Measurements from ENCODE around the gene IQGAP2.

Gene IQGAP2, protein sequence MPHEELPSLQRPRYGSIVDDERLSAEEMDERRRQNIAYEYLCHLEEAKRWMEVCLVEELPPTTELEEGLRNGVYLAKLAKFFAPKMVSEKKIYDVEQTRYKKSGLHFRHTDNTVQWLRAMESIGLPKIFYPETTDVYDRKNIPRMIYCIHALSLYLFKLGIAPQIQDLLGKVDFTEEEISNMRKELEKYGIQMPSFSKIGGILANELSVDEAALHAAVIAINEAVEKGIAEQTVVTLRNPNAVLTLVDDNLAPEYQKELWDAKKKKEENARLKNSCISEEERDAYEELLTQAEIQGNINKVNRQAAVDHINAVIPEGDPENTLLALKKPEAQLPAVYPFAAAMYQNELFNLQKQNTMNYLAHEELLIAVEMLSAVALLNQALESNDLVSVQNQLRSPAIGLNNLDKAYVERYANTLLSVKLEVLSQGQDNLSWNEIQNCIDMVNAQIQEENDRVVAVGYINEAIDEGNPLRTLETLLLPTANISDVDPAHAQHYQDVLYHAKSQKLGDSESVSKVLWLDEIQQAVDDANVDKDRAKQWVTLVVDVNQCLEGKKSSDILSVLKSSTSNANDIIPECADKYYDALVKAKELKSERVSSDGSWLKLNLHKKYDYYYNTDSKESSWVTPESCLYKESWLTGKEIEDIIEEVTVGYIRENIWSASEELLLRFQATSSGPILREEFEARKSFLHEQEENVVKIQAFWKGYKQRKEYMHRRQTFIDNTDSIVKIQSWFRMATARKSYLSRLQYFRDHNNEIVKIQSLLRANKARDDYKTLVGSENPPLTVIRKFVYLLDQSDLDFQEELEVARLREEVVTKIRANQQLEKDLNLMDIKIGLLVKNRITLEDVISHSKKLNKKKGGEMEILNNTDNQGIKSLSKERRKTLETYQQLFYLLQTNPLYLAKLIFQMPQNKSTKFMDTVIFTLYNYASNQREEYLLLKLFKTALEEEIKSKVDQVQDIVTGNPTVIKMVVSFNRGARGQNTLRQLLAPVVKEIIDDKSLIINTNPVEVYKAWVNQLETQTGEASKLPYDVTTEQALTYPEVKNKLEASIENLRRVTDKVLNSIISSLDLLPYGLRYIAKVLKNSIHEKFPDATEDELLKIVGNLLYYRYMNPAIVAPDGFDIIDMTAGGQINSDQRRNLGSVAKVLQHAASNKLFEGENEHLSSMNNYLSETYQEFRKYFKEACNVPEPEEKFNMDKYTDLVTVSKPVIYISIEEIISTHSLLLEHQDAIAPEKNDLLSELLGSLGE (N-terminal part only)

DNA sequence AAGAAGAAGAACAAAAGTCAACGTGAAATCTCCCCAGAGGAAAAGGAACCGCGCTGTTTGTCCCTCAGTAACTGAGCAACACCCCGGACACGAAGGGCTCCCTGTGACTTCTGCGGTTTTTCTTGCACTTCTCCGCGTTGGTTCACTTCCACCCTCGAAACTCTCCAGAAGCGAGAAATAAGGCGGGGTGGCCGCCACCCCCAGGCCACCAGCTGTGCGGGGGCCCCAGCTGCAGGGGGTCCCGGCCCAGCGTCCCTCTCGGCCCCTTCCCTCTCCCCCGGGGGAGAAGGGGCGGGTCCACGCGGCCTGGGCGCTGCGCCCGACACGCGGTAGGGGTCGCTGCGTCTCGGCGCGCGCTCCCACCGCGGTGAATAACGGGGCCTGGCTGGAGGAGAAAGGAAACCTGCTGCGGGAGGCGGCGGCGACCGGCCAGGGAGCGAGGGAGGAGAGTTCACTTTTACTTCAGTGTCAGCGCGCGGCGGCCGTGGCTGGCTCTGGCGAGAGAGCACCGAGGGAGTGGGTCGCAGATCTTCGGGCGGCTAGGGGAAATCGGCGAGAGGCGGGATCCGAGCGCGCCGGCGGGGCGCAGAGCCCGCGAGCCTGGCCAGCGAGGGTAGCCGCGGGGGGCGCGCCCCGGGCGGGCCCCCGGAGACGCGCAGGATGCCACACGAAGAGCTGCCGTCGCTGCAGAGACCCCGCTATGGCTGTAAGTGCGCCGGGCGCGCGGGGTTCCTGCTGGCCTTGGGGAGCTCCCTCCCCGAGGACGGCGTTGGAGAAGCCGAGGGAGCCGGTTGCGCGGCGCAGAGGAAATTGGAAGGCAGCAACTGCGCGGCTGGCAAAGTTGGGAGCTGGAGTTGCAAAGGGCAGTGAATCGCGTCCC is at the start of gene IQGAP2:
Gene IQGAP2 (plus strand): TSS at position 400 of the 880 bp plus-strand sequence. CDS start 261 bp downstream, at position 661.
- peak within 1 kb of the TSS; percentile 97 to 100 (median 99) for H3K9ac ChIP-seq
- TF ChIP-seq Cebpa-rat (IDR thresholded peaks at IDR 0.05) = peak in 10 of 11 experiments; percentile 15 to 94 (median 60); a peak in 11 of 22 replicates
- peaks cover 13 to 38% (median 30%) of the 10 kb centered on the region in 11 experiments; a peak in 19 of 22 replicates for H4K20me1 ChIP-seq
- peak within 1 kb of the TSS; percentile 83 to 98 (median 95) for H3K4me2 ChIP-seq
- peaks cover 52 to 74% (median 61%) of the 10 kb centered on the region in 10 experiments for H3K4me1 ChIP-seq
- peak within 1 kb of the TSS; percentile 91 to 97 (median 96) for H3K4me3 ChIP-seq
- H3K9me3 ChIP-seq (replicated peaks in 1 of 11) = peaks cover 0 to 5% (median 0%) of the 10 kb centered on the region in 11 experiments; a peak in 2 of 22 replicates
- peaks cover 0 to 12% (median 6%) of the 10 kb centered on the region in 11 experiments; a peak in 10 of 22 replicates for H3K36me3 ChIP-seq
- peak within 1 kb of the TSS; percentile 93 to 100 (median 99) for H3K27ac ChIP-seq
- H3K27me3 ChIP-seq = no peaks in the 10 kb centered on the region

GRCh38 chr5:76356887-76357286 is 46.2 kb upstream of the IQGAP2 start:
- H4K20me1 ChIP-seq = no peaks in the 10 kb centered on the region
- no peak overlapping the region for H3K4me2 ChIP-seq
- H3K9me3 ChIP-seq (replicated peaks in 1 of 11) = no peaks in the 10 kb centered on the region
- TF ChIP-seq Cebpa-rat (IDR thresholded peaks at IDR 0.05) = no peak
- no peak overlapping the region for H3K27ac ChIP-seq
- H3K4me3 ChIP-seq = no peak overlapping the region
- H3K9ac ChIP-seq = no peak overlapping the region
- no peaks in the 10 kb centered on the region for H3K36me3 ChIP-seq
- peaks cover 0 to 12% (median 2%) of the 10 kb centered on the region in 10 experiments; a peak in 8 of 20 replicates for H3K4me1 ChIP-seq
- H3K27me3 ChIP-seq = no peaks in the 10 kb centered on the region

DNA sequence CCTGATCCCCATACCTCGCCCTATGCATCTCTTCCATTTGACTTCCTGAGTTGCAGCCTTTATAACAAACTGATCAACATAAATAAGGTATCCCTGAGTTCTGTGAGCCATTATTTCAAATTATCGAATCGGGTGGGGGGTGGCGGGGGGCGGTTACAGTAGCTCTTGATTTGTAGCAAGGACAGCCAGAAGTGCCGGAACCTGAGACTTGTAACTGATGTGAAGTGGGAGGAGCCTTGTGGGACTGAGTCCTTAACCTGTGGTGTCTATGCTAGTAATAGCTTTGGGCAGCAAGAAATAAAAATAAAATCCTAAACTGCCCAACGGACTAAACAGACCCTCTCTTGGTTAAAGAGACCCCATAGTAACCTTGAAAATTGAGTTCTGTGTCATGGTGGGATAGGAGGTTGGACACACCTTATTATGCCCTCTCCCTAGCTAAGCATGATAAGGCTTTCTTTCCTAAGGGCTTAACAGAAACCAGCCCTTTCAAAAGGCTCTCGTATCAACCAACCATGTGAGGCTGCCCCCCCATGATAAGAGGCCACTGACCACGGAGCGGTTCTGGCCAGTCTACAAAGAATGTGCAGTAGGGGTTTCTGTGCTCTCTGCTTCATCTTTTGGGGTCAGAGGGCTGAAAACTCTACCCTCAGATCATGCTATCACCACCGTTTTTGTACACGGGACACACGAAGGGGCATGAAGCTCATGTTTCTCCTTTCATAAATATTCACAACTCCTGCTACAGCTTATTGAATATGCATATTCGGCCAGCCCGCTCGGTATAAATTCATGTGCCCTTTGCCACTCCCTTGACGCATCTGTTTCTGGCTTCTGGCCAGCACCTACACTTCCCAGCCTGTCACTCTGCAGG is 39.5 kb upstream of the IQGAP2 start:
- Histone ChIP-seq H3K27me3 (no peaks in the 10 kb centered on the region), H3K36me3 (no peaks in the 10 kb centered on the region), H3K4me2 (no peak overlapping the region), H3K4me1 (peaks cover 10 to 26% (median 16%) of the 10 kb centered on the region in 10 experiments), H4K20me1 (no peaks in the 10 kb centered on the region), H3K9ac (no peak overlapping the region), H3K9me3 (replicated peaks in 1 of 11) (peaks cover 0 to 6% (median 0%) of the 10 kb centered on the region in 11 experiments; a peak in 2 of 22 replicates), H3K4me3 (no peak overlapping the region), H3K27ac (no peak overlapping the region)
- TF ChIP-seq Cebpa-rat (IDR thresholded peaks at IDR 0.05) = no peak

GRCh38 chr5:76364226-76364589 is 38.9 kb upstream of the IQGAP2 start:
- Histone ChIP-seq H3K4me2 (peak overlapping the region in 3 of 11 experiments; percentile 46 to 68 (median 66); a peak in 1 of 22 replicates), H3K9me3 (replicated peaks in 1 of 11) (peaks cover 0 to 6% (median 0%) of the 10 kb centered on the region in 11 experiments; a peak in 2 of 22 replicates), H3K4me3 (no peak overlapping the region), H3K36me3 (no peaks in the 10 kb centered on the region), H3K4me1 (peaks cover 10 to 26% (median 21%) of the 10 kb centered on the region in 10 experiments), H3K27ac (no peak overlapping the region), H4K20me1 (no peaks in the 10 kb centered on the region), H3K27me3 (no peaks in the 10 kb centered on the region), H3K9ac (no peak overlapping the region)
- TF ChIP-seq Cebpa-rat (IDR thresholded peaks at IDR 0.05) = no peak

GRCh38 chr5:76365561-76365960 is 37.5 kb upstream of the IQGAP2 start:
- H3K4me2 ChIP-seq = peak overlapping the region; percentile 23 to 68 (median 43)

DNA sequence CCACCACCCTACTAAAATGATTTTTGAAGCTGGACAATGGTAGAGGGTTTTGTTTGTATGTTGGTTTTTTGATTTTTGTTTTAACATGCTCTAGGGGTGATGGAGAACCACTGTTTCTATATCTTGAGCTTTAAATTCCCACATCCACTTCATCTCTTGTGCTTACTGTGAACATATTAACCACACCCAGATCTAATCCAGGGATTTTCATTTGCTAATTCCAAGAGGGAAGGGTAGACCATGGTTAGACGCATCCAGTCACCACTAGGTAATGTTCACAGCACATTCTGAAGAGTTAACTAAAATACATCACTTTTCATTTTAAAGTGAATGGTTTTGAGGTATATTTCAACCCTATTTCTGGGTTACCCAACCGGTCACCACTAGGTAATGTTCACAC is 36.5 kb upstream of the IQGAP2 start:
- Histone ChIP-seq H3K4me1 (peaks cover 10 to 26% (median 21%) of the 10 kb centered on the region in 10 experiments), H3K36me3 (no peaks in the 10 kb centered on the region), H3K4me3 (no peak overlapping the region), H3K27me3 (no peaks in the 10 kb centered on the region), H3K4me2 (no peak overlapping the region), H3K9ac (no peak overlapping the region), H4K20me1 (no peaks in the 10 kb centered on the region), H3K27ac (no peak overlapping the region), H3K9me3 (replicated peaks in 1 of 11) (peaks cover 0 to 6% (median 0%) of the 10 kb centered on the region in 11 experiments; a peak in 2 of 22 replicates)
- no peak for TF ChIP-seq Cebpa-rat (IDR thresholded peaks at IDR 0.05)

More at GRCh38 chr5:76365561-76365960, 37.5 kb upstream of the IQGAP2 start:
- no peak for TF ChIP-seq Cebpa-rat (IDR thresholded peaks at IDR 0.05)
- Histone ChIP-seq H3K9me3 (replicated peaks in 1 of 11) (peaks cover 0 to 6% (median 0%) of the 10 kb centered on the region in 11 experiments; a peak in 2 of 22 replicates), H3K27me3 (no peaks in the 10 kb centered on the region), H4K20me1 (no peaks in the 10 kb centered on the region), H3K4me1 (peaks cover 10 to 26% (median 21%) of the 10 kb centered on the region in 10 experiments), H3K36me3 (no peaks in the 10 kb centered on the region), H3K9ac (no peak overlapping the region), H3K4me3 (no peak overlapping the region), H3K27ac (peak overlapping the region in 1 of 11 experiments; percentile 26; a peak in 1 of 22 replicates)
